ENCODE results near the gene ZNF438.

DNA sequence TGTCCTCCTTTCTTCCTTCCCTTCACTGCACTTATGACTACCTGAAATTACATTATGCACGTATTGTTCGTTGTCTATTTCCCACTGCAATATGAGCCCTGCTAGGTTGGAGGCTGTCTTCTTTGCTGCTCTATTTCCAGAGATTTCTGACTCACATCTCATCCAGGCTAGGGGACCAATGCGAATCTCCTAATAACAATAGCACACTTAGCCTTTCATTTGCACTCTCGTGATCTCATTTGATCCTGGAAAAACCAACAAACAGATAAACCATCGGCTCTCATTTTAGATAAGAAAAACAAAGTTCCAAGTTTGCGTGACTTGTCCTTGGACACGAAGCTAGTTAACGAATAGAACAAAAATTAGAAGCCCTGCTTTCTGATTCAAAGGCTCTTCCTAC lies 1.4 kb downstream of the ZNF438 start:
- TF ChIP-seq POLR2AphosphoS5 (IDR thresholded peaks at IDR 0.05; ENCODE audit: low read depth) (no peak), GABPA (IDR thresholded peaks at IDR 0.05; ENCODE audit: low read depth) (no peak), SPI1 (IDR thresholded peaks at IDR 0.05; ENCODE audit: borderline replicate concordance, low read depth) (no peak)
- TF ChIP-seq, protein P1, sequence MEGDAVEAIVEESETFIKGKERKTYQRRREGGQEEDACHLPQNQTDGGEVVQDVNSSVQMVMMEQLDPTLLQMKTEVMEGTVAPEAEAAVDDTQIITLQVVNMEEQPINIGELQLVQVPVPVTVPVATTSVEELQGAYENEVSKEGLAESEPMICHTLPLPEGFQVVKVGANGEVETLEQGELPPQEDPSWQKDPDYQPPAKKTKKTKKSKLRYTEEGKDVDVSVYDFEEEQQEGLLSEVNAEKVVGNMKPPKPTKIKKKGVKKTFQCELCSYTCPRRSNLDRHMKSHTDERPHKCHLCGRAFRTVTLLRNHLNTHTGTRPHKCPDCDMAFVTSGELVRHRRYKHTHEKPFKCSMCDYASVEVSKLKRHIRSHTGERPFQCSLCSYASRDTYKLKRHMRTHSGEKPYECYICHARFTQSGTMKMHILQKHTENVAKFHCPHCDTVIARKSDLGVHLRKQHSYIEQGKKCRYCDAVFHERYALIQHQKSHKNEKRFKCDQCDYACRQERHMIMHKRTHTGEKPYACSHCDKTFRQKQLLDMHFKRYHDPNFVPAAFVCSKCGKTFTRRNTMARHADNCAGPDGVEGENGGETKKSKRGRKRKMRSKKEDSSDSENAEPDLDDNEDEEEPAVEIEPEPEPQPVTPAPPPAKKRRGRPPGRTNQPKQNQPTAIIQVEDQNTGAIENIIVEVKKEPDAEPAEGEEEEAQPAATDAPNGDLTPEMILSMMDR (IDR thresholded peaks at IDR 0.05; ENCODE audit: insufficient read depth, low read length), result no peak
- TF ChIP-seq, protein P2, sequence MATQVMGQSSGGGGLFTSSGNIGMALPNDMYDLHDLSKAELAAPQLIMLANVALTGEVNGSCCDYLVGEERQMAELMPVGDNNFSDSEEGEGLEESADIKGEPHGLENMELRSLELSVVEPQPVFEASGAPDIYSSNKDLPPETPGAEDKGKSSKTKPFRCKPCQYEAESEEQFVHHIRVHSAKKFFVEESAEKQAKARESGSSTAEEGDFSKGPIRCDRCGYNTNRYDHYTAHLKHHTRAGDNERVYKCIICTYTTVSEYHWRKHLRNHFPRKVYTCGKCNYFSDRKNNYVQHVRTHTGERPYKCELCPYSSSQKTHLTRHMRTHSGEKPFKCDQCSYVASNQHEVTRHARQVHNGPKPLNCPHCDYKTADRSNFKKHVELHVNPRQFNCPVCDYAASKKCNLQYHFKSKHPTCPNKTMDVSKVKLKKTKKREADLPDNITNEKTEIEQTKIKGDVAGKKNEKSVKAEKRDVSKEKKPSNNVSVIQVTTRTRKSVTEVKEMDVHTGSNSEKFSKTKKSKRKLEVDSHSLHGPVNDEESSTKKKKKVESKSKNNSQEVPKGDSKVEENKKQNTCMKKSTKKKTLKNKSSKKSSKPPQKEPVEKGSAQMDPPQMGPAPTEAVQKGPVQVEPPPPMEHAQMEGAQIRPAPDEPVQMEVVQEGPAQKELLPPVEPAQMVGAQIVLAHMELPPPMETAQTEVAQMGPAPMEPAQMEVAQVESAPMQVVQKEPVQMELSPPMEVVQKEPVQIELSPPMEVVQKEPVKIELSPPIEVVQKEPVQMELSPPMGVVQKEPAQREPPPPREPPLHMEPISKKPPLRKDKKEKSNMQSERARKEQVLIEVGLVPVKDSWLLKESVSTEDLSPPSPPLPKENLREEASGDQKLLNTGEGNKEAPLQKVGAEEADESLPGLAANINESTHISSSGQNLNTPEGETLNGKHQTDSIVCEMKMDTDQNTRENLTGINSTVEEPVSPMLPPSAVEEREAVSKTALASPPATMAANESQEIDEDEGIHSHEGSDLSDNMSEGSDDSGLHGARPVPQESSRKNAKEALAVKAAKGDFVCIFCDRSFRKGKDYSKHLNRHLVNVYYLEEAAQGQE (IDR thresholded peaks at IDR 0.05; ENCODE audit: insufficient replicate concordance, low read depth), result no peak
